ENCODE results near the gene TCEANC.

Gene TCEANC

DNA sequence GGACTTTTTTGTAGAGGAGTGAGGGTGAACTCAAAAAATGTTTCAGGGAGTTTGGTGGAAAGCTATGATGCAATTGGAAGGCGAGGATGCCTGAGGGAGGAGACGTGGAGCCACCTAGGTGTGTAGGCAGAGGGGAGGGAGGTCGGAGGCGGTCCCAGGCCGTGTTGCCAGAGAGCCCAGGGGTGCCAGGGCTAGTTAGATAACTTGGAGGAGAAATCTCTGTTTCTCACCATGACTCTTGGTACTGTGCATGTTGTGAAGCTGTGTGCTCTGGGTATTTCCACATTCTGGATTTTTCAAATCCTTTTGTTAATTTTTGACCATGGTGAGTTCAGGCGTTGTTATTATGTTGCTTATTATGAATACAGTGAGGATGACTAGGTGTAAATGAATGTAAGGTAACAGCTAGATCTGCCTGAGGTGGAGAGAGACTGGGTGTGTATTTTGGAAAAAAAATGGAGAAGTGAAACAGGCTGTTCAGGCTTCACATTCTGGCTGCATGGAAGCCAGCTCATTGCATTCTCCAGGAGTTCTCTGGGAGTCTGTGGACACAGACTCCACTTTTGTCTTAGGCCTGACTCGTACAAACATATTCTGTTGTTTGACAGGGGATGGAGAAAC is 40.5 kb downstream of the TCEANC start:
- peak; percentile 10 for DNase-seq

DNA sequence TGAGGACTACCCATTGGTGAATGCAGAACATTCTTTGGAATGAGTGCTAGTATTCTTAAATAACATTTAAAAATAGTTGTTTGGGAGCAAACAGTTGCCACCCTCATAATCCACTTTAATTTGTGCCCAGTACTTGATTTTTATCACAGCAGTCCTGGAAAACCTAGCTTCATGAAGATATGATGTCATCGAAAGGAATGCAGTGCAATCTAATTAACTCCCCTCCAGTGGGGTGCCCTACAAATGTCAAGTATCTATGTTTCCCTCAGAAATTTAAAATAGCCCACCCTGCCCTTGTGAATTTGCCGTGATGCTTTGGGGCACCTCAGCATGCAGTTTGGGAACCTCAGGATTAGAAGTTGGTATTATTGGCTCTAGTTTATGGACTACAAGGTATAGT is 41.4 kb downstream of the TCEANC start:
- DNase-seq: no peak

DNA sequence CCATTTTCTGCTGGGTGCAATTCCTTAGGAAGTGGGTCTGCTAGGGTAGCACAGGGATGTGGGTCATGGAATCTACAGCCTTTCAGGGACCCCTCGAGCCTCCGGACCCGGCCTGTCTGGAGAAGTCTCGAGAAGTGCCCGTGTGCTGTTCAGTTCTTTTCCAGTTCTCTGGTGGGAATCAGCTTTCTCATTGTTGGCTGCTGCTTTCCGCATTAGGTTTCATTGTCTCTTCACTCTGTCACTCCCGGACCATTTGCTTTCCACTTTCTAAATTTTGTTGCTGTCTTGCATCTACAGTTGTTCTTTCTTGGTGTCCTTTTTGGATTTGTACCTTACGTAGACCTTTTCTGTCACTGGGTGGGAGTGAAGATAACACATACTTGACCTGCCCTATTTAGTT is 42.0 kb downstream of the TCEANC start:
- no peak for DNase-seq

DNA sequence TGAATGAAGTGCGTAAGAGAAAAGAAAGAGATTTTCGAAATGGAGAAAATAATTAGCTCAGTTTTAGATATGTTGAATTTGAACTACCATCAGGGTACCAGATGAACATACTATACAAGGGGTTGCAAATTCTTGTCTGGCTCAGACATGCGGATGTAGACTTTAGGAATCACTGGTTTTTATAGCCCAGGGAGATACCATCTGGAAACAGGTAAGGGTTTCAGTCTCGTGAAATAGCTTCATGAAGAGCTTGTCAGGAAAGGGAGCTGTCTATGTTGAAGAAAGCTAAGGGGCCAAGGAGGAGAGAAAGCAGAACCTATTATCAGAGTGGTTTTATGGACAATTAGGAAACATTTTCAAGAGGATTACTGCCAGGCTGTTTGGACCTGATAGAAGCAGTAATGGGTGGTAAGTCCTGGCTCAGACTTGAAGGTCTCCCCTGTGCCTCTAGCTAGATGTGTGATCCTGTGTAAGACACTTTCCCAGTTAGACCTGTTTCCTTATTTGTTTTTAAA is 42.7 kb downstream of the TCEANC start:
- no peak for DNase-seq

DNA sequence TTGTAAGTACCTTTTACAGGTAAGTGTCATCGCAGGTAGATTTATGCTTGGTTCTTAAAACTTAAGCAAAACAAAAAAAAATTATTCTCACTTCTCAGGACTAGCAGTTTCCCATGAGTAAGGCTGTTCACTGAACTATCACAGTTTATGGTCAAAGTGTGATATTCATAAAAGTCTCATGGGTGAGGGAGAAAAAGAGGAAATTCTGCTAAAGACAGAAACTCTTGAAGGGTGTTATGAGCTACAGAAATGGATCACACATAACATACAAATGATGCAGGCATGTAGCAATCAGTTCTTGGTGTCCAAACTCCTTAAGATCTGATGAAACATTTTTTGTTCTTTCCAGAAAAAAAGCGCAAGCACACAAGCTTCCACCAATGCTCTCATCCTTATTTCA is 44.5 kb downstream of the TCEANC start:
- DNase-seq: no peak

DNA sequence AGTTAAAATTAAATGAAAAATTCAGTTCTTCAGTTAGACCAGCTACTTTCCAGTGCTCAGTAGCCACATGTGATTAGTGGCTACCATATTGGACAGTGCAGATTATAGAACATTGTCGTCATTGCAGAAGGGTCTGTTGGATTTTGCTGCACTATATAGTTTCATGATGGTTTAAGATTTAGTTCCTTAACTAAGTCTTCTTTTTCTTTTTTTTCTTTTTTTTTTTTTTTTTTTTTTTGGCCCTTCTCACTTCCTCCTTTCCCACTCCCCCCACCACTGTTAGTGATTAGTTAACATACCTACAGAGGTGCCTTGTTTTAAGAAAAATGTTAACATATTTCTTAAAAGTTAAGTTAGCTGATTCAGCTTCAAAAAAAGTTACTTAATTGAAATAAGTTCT is 45.0 kb downstream of the TCEANC start:
- no peak for DNase-seq

DNA sequence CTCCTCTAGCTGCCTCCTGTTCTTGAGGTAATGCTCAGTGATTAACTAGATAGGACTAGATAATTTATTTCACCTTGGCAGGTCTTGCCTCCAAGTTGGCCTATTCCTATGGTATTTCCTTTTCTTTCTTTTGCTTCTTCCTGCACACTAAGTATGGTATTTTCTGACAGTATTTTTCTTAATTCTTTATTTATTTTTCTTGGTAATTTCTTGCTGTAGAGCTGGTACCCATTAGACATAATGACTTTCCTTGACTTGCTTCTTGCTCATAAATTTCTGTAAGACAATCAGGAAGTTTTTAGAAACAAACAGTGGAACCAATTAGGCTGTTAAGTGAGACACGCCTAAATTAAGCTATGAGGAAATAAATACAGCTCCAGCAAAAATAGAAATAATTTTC is 45.5 kb downstream of the TCEANC start:
- DNase-seq: no peak

DNA sequence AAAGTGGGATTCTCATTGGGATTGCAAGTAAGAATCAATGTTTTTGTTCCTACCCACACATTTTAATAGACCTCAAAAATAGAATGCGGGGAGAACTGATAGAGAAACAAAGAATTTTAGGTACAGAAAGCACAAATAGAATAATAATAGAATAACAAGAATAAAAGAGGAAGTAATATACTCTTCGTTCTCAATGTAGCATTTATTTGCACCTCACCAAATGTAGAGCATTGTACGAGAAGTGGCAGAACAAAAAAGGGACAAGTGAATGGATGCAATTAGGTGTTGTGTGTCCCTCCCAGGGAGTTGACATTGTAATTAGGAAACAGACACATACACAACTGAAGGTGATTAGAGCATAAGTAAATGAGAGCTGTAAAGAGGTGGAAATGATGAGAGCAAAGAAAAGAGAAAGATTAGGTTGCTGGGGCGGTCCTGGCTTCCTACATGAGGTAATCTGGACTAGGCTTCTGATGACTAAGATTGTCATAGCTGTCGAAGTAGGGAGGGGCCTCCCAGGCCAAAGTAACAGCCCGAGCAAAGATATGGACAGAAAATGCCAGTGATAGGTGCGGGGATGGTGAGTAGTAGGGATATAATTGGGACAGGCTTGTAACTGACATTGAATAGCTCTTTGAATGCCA is 46.4 kb downstream of the TCEANC start:
- peak; percentile 35 for DNase-seq

DNA sequence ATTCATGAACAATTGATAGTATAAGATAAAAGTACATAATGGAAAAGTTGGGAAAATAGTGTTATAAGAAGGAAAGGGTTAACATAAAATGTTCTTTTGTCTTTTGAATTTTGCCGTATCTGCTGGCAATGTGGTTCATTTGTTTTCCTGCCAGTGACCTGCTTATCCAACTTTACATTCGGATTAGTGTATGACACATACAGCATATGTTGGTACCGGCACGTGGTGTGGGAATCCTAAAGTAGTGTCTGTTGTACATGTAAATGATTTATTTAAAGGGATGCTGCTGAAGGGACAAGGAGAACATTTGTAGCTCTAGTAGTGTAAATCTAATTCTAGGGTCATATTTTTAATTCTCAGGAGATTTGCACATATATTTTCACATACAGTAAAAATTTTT is 47.4 kb downstream of the TCEANC start:
- no peak for DNase-seq

DNA sequence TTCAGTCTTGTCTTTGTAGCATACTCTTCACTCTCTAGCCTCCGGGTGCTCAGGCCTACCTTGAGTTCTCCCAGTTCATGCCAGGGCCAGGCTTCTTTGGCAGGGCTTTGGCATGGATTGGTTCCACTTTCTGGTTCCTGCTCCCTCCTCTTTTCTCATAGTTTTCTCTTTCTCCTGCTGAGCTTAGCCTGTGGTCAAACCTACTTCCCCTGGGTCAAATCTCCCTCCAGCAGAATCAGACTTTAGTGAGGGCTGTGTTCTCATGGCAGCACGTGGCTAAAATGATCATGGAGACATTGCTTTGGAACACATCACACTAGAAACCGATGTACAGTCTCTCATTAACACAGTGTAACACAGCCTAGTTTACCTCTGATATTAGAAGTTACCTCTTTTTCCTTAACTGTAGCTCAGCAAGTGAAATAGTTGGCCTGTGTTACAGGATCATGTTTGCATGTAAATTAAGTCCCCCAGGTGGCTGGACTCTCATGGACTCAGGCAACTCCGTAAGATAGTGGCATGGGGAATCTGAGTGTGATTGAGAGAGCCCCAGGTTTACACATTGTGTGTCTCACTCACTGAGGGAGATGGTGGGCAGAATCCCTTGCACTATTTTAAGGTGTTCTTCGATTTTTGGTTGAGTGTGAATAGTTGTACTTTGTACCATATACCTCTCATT is 49.3 kb downstream of the TCEANC start:
- no peak for DNase-seq

DNA sequence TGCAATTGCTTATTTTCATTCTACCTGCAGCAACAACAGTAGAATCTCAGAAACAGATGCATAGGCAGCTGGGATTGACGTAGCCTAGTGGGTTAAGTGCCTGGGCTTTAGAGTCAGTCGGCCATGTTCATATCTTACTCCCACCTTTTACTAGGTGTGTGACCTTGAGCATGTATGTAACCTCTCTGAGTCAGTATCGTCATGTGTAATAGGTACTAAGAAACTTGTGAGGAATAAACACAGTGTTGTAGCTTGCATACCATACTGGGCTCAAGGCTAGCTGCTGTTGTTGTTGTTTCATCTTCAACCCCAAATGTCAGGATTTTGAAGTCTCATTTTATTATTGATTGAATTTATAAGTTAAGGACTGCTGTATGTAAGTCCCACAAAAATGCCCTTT is 50.2 kb downstream of the TCEANC start:
- no peak for DNase-seq

DNA sequence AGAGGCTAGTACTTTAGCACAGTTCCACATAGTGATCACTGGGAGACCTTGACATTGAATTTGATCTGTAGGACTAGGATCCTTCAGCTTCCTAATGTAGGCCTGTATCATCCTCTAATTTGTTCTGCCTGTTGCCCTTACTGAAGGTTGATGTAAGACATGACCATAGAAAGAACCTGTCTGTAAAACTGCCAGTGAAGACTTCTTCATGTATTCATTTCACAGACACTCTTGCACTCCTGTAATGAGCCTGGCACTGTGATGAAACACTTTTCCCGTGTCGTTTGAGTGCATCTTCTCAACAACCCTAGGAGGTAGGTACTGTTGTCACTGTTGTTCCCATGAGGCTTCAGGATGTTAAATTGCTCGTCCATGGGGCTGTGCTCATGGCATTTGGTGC is 50.6 kb downstream of the TCEANC start:
- DNase-seq: no peak

DNA sequence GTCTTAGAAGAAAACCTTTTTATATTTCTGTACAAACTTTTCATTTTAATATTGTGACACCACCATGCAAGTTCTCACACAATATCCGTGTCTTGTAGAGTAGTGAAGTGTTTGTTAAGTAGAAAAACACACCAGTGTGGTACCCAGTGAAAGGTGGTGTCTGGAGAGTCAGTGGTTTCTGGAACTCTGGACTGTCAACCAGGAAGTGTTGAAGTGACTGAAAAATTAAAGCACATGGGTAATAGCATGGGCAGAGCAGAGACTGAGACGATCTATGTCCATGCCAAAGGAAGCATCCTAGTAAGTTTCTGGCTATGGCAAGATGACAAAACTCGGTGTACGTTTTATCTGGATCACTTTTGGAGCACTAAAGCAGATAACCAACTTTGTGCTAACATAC is 58.2 kb downstream of the TCEANC start:
- no peak for DNase-seq

Measured in NCI-H69 (cell line).